CD4-positive, alpha-beta T cell treated with Interleukin-2 at 100 ng/mL for 4 hours (primary cell): Measurements from ENCODE around the gene CFAP99.

Experiments
- DNase-seq: peaks from one replicate; pipeline ENCODE4 v3.0.0-alpha.2; 2020; ENCODE audit warnings: low spot score

The CFAP99 gene

DNA sequence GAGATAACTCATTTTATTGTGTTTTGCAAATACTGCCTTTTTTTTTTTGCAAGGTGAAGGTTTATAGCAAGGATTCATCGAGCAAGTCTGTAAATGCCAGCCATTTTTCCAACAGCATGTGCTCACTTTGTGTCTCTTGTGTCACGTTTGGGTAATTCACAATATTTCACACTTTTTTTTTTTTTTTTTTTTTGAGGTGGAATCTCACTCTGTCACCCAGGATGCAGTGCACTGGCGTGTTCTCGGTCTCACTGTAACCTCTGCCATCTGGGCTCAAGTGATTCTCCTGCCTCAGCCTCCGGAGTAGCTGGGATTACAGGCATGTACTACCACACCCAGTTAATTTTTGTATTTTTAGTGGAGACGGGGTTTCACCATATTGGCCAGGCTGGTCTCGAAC is 52.0 kb downstream of the CFAP99 start:
- DNase-seq = no peak

DNA sequence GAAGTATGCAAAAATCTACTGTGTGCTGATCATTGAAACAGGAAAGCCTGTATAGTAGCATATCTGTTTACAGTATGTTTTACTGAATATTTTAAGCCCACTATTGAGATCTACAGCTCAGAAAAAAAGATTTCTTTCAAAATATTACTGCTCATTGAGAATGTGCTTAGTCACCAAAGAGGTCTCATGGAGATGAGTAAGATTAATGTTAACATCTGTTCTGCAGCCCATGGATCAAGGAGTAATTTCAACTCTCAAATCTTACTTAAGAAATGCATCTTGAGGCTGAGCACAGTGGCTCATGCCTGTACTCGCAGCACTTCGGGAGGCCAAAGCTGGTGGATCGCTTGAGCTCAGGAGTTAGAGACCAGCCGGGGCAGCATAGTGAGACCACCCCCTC is 53.4 kb downstream of the CFAP99 start:
- DNase-seq = no peak

DNA sequence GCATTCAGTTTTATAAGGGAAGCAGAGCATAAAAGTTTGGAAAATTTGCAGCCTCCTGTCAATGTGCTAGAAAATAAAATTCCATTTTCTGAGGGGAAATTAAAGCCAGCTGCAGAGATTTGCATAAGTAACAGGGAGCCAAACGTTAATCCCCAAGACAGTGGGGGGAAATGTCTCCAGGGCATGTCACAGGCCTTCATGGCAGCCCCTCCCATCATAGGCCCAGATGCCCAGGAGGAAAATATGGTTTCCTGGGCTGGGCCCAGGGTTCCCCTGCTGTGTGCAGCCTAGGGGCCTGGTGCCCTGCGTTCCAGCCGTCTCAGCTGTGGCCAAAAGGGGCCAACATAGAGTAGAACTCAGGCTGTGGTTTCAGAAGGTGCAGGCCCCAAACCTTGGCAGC is 59.5 kb downstream of the CFAP99 start:
- no peak for DNase-seq

DNA sequence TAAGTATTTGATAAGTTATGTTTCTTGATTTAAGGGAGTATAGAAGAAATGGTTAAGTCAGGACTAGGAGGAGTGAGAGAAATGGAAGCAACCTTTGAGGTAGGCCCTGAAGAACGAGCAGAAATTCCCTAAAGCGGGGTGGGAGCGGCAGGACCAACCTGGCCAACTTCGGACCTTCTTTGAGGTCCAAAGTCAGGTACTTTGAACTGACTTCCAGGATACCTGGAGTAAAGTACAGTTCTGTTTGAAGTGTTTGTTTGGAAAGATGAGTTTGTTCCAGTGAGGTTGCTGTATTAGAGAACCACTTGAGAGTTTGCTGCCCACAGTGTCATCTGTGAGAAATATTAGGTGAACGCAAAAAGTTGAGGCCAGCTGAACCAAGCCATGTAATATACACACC is 61.9 kb downstream of the CFAP99 start:
- DNase-seq = no peak

DNA sequence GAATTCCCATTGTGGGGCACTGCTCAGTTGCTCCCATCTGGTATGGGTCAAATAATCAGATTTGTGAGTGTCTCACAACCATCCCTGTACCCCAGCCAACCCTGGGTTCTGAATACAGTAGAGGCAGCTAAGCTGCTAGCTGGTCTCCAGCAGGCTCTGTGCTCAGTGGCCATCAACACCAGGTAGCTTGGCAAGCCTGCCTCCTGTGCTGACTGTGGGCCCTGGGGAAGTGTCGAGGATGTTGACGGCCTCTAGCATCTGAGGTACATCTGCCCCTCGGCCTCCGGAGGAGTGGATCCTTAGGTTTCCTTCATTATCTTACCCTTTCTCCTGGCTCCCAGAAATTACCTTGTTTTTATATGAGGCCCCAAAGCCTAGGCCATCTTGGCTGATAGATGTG is 63.4 kb downstream of the CFAP99 start:
- DNase-seq = no peak

DNA sequence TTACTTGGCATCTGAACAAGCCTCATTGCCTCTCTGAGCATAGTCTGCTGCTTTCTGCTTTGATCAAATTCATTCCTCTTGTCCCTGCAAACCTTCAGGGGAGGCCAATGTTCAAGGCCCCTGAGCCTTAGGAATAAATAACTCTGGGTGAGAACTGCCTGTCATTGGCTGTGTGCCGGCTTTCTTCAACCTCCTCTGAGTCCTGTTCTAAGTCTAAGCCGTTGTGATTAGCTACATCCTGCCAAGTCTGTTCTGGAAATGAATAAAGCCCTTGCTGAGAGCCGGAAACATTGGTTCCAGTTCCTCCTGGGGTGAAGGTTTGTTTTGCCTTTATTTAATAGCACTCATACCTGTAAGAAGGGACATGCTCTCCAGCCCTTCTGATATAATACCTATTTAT is 63.9 kb downstream of the CFAP99 start:
- no peak for DNase-seq

DNA sequence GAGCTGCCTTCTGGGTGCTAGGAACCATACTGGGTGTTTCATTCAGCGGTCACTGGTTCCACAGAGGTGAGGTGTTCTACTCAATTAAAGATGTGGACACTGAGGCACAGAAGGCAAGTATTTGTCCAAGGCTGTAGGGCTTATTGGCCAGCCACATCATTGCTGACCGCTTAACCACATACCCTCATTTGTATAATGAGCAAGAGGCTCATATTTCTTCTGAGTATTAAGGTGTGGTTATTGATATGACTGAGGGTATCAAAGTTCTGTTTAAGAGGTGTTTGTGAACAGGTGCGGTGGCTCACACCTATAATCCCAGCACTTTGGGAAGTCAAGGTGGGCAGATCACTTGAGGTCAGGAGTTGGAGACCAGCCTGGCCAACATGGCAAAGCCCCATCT is 64.5 kb downstream of the CFAP99 start:
- DNase-seq = no peak

DNA sequence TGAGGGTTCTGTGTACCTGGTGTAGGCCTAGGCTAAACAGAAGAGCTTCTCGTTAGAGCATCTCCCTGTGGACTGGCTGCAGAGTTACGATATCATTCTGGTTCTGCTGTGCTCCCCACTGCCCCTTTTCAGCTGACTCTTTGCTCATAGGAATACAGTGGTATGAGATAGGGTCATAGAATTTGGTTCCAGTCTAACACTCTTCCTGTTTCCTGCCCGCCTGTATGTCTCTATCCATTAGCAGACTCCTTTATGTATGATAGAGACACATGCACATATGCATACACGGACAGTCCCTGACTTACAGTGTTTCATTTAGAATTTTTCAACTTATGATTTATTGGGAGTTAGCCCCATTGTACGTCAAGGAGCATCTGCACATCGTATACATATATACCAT is 65.4 kb downstream of the CFAP99 start:
- no peak for DNase-seq

DNA sequence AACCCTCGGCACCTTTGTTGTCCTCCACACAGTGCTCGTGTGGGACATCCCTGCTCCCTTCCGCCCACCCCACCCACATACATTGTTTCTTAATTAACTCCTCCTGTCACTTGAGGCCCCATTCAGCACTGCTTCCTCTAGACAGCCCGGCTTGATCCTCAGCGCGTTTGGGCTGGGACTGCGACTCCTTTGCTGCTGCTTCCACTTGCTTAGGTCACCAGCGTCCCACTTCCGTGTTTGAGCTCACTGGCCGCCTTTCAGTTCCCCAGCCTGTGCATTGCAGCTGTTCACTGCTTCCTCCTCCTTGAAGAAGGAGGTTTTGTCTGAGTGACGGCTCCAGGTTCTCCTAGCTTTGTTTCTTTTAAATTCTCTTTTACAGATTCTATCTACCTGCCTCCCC is 66.2 kb downstream of the CFAP99 start:
- DNase-seq = peak; percentile 68

DNA sequence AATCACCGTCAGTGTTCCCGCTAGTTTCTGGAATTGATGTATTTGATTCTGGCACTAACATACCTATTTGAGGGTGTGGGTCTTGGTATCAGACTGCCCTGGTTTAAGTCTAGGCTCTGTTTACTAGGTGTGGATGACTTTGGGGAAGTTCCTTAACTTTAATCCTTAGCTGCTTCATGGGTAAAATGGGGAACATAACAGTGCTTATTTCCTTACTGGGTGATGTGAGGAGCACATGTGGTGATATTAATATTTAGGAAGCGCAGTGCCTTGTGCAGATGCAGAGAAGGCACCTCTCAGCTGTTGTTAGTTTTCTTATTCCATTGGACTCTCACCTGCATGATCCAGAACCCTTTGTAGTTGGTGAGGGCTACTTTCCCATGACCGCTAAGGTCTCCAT is 67.2 kb downstream of the CFAP99 start:
- no peak for DNase-seq

DNA sequence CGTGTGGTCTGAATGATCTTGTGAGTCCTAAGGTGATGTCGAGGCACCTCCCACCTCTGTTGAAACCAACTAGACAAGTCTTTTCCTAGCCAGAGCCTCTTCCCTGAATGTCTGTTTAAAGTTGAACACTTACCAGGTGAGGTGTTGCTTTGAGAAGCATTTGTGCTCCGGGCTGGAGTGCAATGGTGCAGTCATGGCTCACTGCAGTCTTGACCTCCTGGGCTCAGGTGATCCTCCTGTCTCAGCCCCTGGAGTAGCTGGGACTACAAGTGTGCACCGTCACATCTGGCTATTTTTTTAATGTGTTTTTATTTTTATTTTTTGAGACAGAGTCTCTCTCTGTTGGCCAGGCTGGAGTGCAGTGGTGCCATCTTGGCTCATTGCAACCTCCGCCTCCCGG is 68.2 kb downstream of the CFAP99 start:
- DNase-seq = no peak

DNA sequence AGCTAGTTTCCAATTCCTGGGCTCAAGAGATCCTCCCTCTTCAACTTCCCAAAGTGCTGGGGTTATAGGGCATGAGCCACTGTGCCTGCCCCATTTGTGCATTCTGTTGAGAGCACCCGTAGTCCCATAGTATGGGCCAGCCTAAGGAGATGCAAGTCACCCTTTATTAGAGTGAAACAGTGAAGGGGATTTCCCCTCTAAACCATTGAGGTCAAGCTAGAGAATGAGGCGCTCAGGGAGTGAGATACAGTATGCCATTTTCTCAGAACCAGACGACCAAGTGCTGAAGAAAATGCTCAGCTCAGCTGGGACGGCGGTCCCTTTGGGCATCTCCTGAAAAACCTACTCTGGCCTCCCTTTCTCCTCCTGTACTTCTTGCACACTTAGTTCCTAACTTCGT is 68.9 kb downstream of the CFAP99 start:
- DNase-seq = peak; percentile 35

DNA sequence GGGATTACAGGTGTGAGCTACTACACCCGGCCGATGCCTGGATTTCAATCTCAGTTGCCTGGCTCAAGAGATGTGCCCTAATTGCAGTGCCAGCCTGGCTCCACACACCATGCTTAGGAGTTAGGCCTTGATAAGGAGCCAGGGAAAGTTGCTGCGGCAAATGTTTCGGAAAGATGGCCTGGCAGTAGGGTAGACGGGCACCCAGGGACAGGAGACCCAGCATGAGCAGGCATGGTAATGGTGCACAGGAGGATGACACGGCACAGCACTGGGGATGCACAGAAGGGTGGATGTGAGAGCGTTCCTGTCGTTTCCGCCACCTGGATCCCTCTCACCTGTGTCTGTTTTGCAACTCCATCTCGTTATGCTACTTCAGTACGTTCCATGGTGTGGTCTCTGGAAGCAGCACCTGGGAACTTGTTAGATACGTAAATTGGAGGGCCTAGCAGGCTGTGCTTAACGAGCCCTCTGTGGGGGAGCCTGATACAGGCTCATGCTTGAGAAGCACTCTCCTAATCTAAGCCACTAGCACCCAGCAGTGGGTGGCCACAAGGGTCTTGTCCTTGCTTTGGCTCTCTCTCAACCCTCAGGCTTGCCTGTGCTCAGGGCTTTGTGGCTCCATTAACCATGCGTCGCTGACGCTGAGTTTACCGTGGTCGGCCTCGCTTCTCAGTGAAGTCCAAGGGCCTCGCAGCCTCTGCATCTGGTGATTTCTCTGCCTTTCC is 70.5 kb downstream of the CFAP99 start:
- DNase-seq = no peak

DNA sequence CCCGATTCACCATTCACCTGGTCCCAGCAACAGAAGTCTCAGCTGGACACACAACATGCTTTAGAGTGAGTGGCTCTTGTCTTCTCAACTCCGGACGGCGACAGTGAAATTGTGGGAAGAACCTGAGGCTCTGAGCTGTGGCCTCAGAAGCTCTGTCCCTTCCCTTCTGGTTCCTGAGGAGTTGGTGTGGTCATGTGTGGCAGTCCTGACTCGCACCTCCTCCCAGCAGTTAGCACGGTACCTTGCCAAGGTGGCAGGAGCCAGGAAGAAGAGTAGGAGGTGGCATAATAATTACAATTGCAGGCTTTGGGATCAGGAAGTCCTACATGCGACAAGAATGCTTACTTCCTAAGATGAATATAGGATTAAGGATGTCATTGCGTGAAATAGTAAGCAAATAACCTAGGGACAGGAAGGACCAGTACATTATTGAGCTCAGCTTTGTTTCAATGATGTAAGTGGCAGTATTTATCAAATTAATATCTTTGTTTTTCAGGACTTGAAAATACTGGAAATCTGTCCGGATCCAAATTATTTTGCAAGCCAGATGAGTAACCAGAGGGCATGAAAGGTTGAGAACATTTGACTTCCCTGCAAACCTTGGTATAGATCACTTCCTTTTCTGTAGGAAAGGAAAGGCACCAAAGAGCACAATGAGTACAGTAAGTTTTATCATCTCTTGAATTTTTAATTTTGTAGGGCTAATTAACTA is 71.2 kb downstream of the CFAP99 start:
- no peak for DNase-seq

DNA sequence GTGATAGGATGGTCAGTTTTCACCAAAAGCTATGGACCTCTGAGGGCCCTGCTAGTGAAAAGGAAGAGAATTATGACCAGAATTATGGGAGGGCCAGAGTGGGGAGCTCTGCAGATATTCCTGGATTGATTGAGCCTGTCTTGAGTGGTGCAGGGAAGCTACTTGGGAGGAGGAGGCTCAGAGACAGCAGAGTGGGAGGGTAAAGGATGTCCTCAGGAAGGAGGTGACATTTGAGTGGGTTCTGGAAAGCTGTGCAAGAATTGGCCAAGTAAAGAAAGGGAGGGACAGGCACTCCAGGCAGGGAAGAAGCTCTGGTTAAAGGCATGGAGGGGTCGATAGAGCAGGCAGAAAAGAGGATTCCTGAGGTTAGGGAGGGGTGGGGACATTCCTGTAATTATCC is 74.2 kb downstream of the CFAP99 start:
- no peak for DNase-seq

DNA sequence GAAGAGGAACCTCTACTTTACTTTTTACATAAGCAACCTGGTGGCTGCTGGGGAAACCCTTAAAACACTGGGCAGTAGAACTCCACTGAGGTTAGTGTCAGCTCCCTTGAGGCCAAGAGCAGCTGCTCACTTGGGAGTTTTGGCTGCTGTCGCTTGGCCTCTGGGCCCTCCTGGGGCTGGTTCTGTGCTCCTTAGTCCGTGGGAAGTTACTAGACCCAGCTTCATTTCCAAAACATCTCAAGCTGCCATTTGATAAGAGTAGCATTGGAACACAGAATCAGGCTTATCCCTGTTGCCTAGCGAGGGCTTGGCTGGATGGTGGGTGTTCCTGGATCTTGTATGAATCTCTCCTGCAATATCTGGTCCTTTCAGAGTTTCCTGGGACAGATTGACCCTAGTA is 76.2 kb downstream of the CFAP99 start:
- DNase-seq = no peak

DNA sequence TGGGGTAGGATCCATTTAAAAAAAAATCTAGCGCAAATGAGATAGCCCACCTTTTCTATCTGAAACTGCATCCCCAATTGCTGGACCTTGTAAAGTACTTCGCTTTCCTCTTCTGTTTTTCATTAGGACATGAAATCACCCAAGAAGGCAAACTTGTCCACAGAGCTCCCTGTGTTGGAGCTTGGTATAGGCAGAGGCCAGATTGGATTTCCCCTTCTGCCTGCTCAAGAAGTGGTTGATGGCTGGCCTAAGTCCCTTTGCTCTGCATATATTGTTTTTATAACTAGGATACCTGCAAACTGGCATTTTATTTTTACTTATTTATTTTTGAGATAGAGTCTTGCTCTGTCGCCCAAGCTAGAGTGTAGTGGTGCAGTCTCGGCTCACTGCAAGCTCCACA is 78.6 kb downstream of the CFAP99 start:
- no peak for DNase-seq

DNA sequence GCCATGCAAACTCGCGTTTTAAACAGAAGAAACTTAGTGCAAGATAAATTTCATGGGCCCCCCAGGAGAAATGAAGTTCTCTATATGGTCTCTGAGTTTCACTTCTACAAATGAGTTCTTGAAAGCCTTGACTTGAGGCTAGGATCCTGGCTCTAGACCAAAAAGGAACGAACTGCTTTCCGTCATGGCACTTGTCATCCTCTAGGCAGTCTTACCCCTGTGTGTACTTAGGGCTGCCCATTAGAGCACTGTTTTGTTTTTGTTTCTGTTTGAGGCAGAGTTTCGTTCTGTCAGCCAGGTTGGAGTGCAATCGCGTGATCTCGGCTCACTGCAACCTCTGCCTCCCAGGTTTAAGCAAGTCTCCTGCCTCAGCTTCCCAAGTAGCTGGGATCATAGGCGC is 79.2 kb downstream of the CFAP99 start:
- no peak for DNase-seq

DNA sequence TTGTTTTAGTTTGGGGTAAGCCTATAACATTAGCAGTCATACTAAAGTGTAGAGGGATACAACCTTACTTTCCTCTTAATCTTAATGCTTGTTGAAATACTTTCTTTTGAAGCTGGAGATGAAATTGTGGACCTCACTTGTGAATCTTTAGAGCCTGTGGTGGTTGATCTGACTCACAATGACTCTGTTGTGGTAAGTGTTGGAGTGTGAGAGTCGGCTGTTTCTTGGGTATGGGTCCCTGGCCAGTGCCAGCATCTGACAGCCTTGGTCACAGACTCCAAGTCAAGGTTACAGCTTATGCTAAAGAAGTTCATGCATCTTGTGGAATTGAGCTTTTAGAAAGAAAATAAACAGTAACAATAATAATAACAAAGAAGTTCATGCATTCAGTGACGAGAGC is 81.8 kb downstream of the CFAP99 start:
- DNase-seq = no peak

DNA sequence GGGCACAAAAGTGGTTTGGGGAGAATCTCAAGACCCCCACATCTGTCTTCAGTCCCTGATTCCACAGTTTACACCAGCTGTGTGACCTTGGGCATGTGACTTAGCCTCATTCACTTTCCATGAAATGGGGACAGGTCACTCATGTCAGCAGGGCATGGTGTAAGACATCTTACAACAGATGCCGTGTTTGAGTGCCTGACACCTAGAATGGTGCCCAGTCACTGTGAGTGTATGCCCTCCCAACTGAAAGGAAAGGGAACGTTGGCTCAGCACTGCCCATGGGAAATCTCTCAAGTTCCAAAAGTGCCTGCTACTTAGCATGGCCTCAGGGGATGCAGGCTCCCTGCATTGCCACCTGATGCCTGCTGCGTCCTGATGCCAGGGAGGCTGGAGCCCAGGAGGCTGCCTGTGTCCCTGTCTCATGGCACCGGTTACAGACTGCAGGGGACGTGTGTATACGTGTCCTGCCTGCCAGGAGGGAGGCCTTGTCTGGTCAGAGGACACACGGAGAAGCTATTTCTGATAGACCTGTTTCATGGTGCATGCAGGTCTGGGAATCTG is 82.4 kb downstream of the CFAP99 start:
- DNase-seq = no peak

DNA sequence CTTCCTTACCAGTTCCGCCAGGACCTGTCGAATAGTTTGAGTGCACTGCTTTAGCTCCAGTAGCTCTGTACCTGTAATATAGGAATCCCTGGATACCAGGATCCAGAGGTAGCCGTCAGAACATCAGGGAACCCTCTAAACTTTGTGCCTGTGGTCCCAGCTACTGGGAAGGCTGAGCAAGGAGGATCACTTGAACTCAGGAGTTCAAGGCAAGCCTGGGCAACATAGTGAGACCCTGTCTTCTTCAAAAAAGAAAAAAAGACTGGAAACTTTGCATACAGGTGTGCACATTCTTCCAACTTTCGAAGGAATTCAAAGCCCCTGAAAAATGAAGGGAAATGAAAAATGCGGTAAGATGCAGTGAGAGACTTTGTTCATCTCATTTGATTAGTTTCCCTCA is 85.1 kb downstream of the CFAP99 start:
- DNase-seq = no peak

DNA sequence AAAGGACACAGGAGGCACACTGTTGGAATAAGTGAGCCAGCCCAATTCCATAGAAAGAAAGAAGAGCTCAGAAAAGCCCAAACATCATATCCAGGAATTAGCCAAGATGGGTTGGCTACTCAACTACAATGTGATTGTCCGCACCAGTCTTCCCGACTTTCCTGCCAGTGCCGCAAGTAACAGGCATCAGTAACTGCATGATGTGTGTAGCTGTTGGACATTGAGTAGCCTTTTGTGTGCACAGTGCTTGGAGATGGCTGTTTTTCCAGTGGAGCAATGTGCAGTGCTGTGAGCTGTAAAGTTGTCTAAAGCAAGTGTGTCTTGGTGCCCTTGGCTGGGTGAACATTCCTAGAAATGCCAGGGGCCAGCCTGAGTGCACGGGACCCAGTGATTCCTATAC is 88.5 kb downstream of the CFAP99 start:
- no peak for DNase-seq

DNA sequence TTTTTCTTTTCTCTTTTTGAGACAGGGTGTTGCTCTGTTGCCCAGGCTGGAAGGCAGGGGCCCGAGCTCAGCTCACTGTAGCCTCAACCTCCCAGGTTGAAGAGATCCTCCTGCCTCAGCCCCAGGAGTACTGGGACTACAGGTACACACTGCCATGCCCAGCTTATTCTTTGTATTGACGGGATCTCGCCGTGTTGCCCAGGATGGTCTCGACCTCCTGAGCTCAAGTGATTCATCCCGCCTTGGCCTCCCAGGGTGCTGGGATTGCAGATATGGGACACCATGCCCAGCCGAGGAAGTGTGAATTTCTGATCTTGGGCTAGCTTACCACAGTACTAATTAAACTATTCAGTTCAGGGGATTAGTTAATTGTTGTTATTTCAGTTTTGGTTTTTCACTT is 89.1 kb downstream of the CFAP99 start:
- DNase-seq = no peak
